H1 (cell line): ENCODE data around the gene NUDT2.

ENCODE experiments used
- ASH2L ChIP-seq: fragments of 200-600, 300-600 bp; sonication (generic); IDR thresholded peaks from one replicate; pipeline ENCODE4 v1.7.1; 2017; ENCODE audit warnings: low read length
- CHD2 ChIP-seq: IDR thresholded peaks from 2 replicates; pipeline ENCODE4 v1.6.1; 2012; ENCODE audit warnings: low read length, improper control_type of control experiment
- CTCF ChIP-seq, 3 experiments: IDR thresholded peaks; 1 replicate in 2 of 3; 2 replicates in 1 of 3; pipeline versions ENCODE4 v1.5.1 to v1.6.1; 2011; ENCODE audit warnings: low read length in 3 of 3, mild to moderate bottlenecking in 3 of 3, inconsistent platforms in 2 of 3, low read depth in 1 of 3, moderate library complexity in 1 of 3; ENCODE audit not compliant: insufficient read depth in 1 of 3; ENCODE audit errors: control extremely low read depth in 1 of 3
- E2F6 ChIP-seq: IDR thresholded peaks from 2 replicates; pipeline ENCODE4 v1.6.1; 2012; ENCODE audit warnings: inconsistent platforms
- EZH2 ChIP-seq: fragments of 200-600 bp; sonication (generic); IDR thresholded peaks from 2 replicates; pipeline ENCODE4 v1.7.1; 2012; ENCODE audit warnings: low read depth, mild to moderate bottlenecking, moderate library complexity, low read length, inconsistent platforms; ENCODE audit not compliant: severe bottlenecking
- GABPA ChIP-seq: IDR thresholded peaks from 2 replicates; pipeline ENCODE4 v1.6.1; 2011; ENCODE audit warnings: mild to moderate bottlenecking, low read length, moderate library complexity, borderline replicate concordance; ENCODE audit not compliant: insufficient read depth
- KDM4A ChIP-seq: IDR thresholded peaks from one replicate; pipeline ENCODE4 v1.7.1; 2012; ENCODE audit warnings: low read depth, mild to moderate bottlenecking, moderate library complexity, low read length, inconsistent platforms; ENCODE audit not compliant: severe bottlenecking
- NANOG ChIP-seq: IDR thresholded peaks from 2 replicates; pipeline ENCODE4 v1.6.1; 2011; ENCODE audit warnings: low read length, low read depth, mild to moderate bottlenecking, inconsistent platforms; ENCODE audit not compliant: insufficient read depth, poor library complexity, severe bottlenecking
- POU5F1 ChIP-seq: IDR thresholded peaks from 2 replicates; pipeline ENCODE4 v1.6.1; 2011; ENCODE audit warnings: low read depth, mild to moderate bottlenecking, low read length, moderate library complexity
- SRF ChIP-seq: IDR thresholded peaks from 2 replicates; pipeline ENCODE4 v1.6.1; 2011; ENCODE audit warnings: mild to moderate bottlenecking, low read depth, low read length, moderate library complexity
- SUZ12 ChIP-seq: fragments of 200-600 bp; sonication (generic); IDR thresholded peaks from 2 replicates; pipeline ENCODE4 v1.6.1; 2012; ENCODE audit warnings: mild to moderate bottlenecking, inconsistent platforms, low read length, moderate library complexity, mixed read lengths
- TAF1 ChIP-seq: IDR thresholded peaks from 2 replicates; pipeline ENCODE4 v1.6.1; 2011; ENCODE audit warnings: mild to moderate bottlenecking, low read depth, low read length
- TBP ChIP-seq: IDR thresholded peaks from 2 replicates; pipeline ENCODE4 v1.6.1; 2011; ENCODE audit warnings: low read depth, low read length, improper control_type of control experiment
- TF ChIP-seq, protein P1 (sequence below): IDR thresholded peaks from 2 replicates; pipeline ENCODE4 v1.6.1; 2011; ENCODE audit warnings: low read length, improper control_type of control experiment

- TF ChIP-seq TAF1 (no peak), SUZ12 (no peak), CTCF (IDR thresholded peaks at IDR 0.05; ENCODE audit: control extremely low read depth in 1 of 3, insufficient read depth in 1 of 3, low read depth in 1 of 3, low read length in 3 of 3) (no peak), EZH2 (no peak), POU5F1 (no peak), SRF (no peak), CHD2 (no peak), KDM4A (no peak), E2F6 (no peak), NANOG (no peak), GABPA (no peak), TBP (no peak), ASH2L (no peak)
- TF ChIP-seq, protein P1, sequence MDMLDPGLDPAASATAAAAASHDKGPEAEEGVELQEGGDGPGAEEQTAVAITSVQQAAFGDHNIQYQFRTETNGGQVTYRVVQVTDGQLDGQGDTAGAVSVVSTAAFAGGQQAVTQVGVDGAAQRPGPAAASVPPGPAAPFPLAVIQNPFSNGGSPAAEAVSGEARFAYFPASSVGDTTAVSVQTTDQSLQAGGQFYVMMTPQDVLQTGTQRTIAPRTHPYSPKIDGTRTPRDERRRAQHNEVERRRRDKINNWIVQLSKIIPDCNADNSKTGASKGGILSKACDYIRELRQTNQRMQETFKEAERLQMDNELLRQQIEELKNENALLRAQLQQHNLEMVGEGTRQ = no peak
These were observed 14.2 kb downstream of the NUDT2 start for GRCh38 chr9:34343605-34344004.
